MV-4-11 (cell line): ENCODE data around the gene MKX.

Experiments
- DNase-seq: peaks from one replicate; lab custom pipeline; 2025; lab: John Stamatoyannopoulos, UW

Gene MKX, protein sequence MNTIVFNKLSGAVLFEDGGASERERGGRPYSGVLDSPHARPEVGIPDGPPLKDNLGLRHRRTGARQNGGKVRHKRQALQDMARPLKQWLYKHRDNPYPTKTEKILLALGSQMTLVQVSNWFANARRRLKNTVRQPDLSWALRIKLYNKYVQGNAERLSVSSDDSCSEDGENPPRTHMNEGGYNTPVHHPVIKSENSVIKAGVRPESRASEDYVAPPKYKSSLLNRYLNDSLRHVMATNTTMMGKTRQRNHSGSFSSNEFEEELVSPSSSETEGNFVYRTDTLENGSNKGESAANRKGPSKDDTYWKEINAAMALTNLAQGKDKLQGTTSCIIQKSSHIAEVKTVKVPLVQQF

DNA sequence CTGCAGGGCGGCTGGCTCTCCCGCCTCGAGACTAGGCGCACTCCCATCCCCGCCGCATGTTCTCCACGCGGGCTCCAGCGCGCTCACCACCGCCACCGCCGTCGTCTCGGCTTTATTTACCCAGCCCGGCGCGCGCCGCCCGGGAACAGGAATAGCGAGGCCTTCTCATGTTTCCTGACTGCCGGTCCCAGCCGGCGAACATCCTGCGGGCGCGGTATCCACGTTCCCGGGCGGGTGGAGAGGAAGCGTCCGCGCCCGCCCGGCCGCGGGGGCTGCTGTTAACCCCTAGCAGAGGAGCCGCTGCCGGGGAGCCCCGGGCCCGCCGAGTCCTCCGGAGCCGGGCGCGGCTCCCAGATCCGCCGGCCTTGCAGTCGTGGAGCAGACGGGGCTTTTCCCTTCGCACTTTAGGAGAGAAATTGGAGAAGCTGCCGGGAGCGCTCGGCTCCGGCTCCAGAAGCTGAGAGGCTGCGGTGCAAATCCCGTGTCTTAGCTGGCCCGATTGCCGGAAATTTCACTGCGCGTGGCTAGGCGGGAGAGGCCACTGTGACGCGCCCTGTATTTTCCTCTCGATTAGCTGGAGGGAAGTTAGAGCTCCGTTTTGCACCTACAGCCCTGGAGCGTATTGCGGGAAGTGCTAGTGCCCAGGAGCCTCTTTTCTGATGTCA is at the start of gene MKX:
TSS of gene MKX (minus strand) at position 88 of the 665 bp plus-strand sequence. CDS start 2,404 bp downstream, outside the sequence.
- DNase-seq, result no peak

DNA sequence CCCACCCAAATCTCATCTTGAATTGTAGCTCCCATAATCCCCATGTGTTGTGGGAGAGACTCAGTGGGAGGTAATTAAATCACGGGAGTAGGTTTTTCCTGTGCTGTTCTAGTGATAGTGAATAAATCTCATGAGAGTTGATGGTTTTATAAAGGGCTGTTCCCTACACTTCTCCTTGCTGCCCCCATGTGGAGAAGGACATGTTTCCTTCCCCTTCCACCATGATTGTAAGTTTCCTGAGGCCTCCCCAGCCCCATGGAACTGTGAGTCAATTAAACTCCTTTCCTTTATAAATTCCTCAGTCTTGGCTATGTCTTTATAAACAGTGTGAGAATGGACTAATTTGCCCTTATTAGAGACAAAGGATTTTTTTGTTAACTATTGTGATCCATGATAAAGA is 48.5 kb upstream of the MKX start:
- peak; percentile 7 for DNase-seq

DNA sequence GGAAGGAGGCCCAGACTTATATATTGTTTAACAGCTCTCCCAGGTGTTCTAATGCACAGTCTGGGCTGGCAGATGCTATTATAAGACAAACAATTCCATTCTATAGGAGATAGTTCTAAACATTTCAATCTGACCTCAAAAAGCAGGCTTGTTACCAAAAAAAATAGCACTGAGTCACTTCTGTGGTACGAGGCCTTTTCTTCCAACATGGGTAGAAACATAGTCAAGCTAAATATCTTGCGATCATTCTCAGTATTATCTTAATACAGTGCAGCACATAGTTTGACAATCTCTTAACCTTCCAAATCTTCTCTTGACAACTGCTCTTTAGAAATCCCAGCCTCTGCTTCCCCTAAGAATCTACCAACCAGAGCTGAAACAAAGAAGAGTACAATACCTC is 46.6 kb upstream of the MKX start:
- DNase-seq, result no peak

DNA sequence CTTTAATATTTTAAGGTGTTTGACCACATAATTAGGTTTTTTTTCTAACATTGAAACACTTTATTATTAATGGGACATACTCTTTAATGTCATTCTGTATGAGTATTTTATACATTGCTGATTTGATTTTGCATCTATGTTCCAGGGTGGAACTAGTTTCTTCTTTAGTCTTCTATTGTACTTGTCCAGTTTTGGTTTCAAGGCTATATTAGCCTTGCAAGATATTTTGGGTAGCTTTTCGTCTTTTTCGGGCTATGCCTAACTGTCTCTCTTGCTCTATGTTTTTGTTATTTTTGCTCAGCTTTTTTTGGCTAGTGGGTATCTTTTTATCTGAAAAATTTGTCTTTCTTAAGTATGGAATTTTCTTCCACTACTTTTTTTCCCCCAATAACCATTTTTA is 38.7 kb upstream of the MKX start:
- DNase-seq, result no peak

DNA sequence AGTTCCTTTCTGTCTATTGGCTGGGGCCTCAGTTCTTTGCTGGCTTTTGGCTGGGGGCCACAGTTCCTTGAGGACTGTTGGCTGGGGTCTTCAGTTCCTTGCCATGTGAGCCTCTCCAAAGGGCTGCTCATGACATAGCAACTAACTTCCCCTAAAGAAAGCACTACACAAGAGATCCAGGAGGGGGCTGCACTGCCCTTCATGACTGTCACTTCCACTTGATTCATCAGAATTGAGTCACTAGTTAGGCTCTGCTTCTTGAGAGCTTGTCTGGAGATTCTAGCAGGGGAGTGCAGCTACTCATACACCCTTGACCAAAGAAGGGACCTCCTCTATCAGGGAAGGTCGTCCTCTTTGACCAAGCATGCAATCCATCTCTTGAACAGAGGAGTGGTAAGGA is 38.0 kb upstream of the MKX start:
- peak; percentile 65 for DNase-seq

DNA sequence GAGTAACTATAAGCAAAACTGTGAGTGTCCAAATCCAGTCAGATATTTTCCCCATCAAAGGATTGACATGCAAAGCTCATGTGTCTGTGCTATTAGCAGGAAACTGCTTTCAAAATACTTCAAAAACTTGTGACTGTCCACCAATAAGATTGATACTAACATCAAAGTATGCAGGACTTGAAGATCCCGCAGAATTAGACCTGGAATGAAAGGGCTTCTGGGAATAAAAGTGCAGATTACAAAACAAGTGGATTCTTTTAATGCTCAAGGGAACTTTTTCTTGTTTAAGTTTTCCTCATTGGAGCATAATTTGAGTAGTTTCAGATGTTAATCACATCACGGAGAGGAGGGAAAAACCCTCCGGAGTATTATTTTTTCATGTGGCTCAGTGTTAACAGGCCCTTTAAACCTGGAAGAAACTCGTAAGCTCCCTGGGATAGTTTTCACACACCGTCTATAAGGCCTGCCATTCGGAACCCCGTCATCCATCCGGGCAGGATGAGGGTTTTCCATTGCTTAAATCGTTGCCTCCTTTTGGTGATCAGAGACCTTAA is 33.9 kb upstream of the MKX start:
- no peak for DNase-seq

DNA sequence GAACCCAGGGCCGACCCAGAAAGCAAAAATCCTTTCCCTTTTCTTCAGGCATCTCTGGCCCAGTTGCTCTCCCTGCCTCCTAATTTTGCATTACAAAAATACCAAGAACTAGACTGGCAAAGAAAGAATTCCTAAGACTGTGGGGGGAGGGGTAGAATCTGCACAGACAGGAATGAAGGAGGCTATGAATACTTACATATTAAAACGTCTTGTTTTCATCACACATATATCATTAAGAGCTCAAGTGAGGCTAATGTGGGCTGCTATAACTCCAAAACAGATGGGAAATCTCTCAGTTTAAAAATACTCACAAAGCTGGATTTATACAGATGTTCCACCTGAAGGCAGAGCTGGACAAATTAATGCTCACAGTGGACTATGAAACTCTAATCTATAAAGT is 29.2 kb upstream of the MKX start:
- no peak for DNase-seq

DNA sequence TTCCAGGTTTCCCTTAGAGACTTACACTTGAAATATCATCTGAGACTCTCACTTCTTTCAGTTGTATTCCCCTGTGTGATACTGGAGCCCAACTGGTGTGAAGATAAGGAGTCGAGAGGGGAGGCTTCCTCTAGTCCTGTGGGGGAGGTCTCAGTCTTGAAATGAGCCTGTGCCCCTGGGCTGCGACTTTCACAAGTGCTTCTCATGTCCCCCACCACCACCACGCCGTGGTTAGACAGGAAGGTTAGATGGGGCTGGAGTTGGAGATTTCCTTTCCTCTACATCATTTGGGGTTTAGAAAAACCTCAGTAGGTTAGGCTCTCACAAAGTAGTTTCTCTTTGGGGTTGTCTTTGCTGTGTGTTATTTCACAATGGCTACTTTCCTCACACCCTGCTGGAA is 25.6 kb upstream of the MKX start:
- no peak for DNase-seq

DNA sequence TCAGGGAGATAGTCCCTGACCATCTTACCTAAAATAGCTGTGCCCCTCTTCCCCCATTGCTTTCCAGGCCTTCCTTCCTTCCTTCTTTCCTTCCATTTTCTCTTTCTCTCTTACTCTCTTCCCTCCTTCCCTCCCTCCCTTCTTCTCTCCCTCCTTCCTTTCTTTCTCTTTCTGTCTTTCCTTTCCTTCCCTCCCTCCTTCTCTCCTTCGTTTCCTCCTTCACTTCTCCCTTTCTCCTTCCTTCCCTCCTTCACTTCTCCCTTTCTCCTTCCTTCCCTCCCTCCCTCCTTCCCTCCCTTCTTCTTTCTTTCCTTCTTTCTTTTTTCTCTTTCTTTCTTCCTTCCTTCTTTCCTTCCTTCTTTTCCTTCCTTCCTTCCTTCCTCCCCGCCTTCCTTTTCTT is 24.6 kb upstream of the MKX start:
- DNase-seq, result no peak

DNA sequence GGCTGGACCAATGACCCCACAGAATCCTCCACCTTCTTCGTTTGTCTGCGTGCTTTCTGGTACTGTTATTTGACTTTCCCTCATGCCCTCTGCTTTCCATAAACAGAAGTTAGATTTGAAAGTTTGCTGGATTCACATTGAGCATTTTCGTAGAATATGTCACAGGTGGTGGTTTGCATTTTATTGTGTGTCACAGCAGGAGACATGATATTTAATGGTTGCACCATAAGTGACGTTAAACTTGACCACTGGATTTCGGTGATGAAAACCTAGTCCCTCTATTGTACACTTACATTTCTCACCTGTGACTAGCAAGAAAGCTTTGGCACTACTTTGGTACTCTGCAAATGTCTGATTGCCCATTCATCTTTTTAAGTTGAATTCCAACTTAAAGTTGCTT is 15.2 kb upstream of the MKX start:
- DNase-seq, result no peak

DNA sequence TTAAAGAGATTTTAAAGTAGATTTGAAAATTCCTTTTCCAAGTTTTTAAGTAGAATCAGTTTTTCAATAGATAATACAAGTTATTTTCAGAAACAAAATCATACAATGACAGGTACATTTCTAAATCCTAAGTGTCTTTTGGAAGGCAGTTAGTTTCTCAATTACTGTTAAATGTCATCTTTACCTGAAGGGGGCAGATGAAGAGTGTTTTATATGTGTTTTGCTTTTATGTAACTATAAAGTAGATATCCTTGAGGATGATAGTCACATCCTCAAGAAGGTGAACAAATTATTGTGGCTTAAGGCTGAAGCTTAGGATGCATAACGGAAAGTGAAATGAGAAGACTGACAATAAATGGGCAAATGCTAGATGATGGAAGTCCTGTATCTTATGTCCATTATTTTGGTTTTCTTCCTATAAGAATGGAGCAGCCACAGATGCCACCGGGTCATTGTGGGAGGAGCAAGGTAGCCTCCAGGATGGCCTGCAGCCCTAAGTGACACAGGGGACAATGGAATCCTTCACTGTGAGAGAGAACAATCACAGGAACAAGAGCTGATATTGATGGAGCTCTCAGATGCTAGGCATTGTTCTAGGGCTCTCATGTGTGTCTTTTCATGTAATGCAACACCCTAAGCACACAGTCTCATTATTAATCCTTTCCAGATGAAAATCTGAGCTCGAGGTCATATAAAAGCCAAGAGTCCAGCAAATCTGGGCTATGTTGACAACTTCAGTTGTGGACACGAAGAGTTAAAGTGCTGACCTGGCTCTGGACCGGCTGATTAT is 14.1 kb upstream of the MKX start:
- DNase-seq, result no peak

DNA sequence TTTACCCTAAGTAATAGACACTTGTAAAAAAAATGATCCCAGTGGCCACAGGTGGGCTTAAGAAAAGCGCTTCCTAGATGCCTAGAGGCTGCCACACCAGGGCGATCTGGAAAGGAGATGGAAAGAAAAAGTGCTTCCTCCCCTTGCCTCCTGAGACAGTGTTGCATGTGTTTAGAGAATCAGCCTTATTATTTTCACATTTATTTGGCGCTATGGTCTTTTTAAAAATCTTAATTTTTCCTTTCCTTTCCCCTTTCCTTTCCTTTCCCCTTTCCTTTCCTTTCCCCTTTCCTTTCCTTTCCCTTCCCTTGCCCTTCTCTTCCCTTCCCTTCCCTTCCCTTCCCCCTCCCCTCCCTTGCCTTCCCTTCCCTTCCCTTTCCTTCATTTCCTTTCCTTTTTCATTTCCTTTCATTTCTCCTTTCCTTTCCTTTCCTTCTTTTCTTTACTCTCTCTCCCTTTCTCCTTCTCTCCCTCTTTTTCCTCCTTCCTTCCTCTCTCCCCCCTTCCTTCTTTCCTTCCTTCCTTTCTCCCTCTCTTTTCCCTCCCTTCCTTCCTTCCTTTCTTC is 7.1 kb upstream of the MKX start:
- DNase-seq, result no peak

DNA sequence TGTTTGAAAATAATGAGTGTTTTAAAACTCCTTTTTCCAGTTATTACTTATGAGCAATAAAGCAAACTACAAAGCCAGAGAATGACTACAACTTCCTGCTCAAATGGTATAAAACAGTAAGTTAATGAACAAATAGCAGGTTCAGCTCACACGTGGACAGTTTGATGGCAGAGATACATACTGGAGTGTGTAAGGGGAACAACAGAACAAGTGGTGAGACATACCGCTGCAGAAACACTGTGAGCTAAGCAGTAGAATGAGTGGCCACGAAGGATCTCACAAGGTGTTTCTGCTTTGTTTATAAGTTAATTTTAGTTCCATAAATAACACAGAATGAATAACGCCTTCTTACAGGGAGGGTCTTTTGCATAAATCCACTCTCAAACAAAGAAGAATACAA is 3.0 kb upstream of the MKX start:
- DNase-seq, result no peak

DNA sequence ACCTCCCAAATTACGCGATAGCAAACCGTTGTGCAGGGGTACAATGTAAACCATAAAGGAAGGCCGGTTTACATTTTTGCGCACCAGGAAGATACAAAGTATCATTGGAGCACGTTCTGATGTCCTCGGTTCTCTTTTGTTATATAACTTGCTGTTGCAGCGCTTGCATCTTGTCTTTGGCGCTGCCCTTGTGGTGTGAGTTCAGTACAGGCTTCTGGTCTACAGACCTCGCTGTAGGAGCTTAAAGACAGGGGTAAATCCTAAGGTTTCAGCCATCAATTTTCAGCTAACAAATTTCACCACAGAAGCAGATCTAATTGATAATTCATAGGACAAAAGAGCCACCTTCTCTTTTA is 1.5 kb upstream of the MKX start:
- no peak for DNase-seq

DNA sequence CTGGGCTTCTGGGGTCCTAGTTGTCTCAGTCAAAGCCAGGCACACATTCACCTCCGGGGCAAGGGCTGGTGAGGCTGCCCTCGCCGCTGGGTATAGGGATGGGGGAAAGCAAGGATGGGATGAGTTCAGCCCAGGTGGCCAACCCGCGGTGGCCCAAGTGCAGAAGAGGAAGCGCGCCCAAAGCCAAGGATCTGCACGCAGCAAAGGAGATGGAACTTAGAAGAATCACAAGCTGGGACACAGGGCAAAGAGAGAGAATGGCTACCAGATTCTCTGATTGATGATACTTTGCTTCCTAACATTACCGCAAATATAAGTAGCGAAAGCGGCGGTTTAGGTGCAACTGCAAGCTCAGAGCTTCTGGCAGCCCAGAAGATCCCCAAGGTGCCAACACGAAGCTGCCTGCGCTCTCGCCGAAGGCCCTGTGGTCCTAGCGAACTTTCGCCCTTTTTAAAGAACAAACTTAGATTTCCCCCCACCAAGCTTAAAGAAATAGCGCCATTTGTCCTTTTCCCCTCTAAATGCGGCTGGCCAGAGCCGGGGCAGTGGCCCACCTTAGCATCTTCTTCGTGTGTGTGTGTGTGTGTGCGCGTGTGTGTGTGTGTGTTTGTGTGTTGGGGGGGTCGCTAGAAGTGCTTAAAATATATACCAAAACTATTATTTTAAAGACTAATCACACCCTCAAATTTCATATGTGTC is 927 bp upstream of the MKX start:
- no peak for DNase-seq

DNA sequence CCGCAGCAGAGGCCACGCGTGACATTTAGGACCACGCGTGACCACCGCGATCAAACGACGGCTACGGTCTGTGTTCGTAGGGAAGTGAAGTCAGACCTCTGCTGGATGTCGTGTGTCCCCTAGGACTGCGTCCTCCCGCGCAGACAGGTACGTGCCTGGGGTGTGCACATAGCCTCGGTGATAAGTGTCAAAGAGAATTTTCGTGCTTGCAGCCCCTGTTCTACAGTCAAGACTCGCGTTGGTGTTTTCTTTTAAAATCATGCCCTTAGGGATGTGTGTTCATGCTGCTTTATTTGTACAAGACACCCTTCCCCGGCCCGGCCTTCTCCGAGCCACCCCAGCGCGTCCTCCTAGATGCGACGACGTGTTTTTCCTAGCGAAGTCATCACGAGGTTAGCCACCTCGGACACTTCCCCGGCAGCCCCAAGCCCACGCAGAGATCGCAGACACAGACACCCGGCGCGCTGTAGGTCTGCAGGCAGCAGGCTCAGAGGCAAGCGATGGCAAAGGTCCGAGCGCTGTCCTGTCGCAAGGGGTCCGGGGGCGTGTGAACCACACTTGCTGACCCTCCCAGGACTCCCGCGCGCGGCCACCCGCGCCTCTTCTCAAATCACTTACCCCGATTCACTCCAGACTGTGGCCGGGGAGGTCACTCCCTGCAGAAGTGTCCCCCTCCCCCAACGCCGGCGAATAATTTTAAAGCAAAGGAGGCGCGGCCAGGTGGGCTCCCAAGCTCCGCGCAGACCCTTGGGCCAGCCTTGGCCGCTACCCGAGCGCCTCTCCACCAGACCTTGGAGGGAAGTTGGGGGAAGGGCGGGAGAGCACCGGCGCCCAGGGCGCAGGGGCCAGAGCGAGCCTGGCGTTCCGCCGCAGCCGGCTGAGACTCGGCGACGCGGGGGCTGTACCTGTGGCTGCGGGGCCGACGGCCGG is 552 bp downstream of the MKX start:
- DNase-seq, result no peak

DNA sequence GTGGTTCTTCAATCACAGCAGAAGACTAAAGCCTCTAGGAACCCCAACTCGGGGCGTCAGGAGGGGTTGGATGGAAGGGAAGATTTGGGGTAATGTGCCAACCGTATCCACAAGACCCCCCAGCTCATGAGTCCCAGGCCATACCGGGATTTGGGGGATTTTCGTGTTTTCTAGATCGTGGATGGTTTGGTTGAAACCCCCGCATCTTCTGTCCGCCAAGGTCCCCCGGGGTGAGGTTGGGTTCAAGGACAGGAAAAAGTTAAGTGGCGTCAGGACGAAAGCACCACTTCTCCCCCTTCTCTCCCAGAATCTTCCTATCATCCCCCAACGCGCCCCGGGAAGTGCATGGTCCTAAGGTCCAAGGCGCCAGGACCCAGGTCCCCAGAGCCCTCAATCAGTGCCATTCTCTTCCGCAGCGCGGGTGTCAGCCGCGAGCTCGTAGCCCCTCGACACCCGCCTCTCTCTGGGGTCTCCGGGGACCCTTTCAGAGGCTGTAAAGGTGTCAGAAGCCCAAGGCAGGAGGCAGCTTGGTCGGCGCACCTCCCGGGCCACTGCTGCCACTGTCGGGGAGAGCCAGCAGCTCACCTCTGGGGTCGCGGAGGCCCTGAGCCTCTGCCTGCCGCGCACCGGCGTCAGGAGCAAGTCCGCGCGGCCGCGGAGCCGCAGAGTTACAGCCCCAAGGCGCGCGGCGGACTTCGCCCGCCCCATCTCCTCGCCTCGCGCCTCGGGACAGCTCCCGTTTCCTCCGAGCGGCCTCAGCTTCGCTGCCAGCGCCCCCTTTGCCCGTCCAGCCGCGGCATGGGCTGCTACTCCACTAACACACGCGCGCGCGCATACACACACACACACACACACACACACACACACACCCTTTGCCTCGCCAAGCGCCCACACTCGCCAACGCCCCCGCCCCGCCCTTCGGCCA is 1.5 kb downstream of the MKX start:
- no peak for DNase-seq

DNA sequence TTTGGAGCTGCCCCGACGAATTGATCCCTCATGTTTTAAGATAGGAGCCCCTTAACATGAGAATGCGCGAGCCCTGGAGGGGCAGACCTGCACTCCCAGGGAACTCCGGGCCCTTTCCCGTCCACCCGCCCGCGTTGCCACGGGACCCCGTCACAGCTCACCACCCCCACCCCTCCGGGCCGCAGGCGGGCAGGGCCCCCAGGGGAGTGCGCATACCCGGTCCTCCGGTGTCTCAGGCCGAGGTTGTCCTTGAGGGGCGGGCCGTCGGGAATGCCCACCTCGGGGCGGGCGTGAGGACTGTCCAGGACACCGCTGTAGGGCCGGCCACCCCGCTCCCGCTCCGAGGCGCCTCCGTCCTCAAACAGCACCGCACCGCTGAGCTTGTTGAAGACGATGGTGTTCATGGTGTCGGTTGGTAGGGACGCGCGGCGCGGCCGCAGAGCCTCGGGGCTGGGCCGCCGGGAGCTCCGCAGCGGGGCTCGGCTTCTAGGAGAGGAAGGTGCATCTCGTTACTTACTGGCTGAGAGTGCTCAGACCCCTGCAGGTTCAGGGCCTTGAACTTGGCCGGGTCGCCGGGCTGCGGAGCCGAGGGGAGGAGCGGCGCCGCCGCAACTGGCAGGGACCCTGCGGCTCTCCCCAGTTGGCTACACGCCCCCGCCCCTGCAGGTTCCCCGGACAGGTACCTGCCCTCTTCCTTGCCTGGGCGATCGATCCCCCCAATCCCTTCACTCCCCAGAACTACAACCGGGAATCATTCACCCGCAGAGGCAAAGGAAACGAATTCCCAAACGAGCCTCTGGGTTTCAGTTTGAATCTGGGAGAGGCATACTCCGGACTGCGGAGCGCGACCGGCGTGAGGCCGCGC is 2.4 kb downstream of the MKX start:
- no peak for DNase-seq
